ENCODE measurements around the gene RNF114.
"Not testable (repeated sequence)": the region's sequence is repeated elsewhere in the genome, so short reads cannot be mapped to it uniquely, and the experiment has no call there.

The RNF114 gene

GRCh38 chr20:49965781-49966305, 29.6 kb downstream of the RNF114 start:
- peak; percentile 35 for DNase-seq

- DNase-seq = peak; percentile 86
Observed at GRCh38 chr20:49966861-49967260, 30.7 kb downstream of the RNF114 start.

GRCh38 chr20:49969234-49969633, 33.0 kb downstream of the RNF114 start:
- DNase-seq = peak; percentile 52

GRCh38 chr20:49969946-49970345, 33.7 kb downstream of the RNF114 start:
- DNase-seq = no peak

- no peak for DNase-seq
Observed at GRCh38 chr20:49970498-49970897, 34.3 kb downstream of the RNF114 start.

GRCh38 chr20:49973981-49974380, 37.8 kb downstream of the RNF114 start:
- DNase-seq = no peak

GRCh38 chr20:49976542-49976941, 40.3 kb downstream of the RNF114 start:
- DNase-seq = no peak

- not testable (repeated sequence) for DNase-seq
Observed at GRCh38 chr20:49977740-49978139, 41.5 kb downstream of the RNF114 start.

- no peak for DNase-seq
Observed at GRCh38 chr20:49978685-49979029, 42.5 kb downstream of the RNF114 start.

GRCh38 chr20:49979030-49979832, 43.0 kb downstream of the RNF114 start:
- peak; percentile 66 for DNase-seq

GRCh38 chr20:49980140-49981008, 44.2 kb downstream of the RNF114 start:
- no peak for DNase-seq

- no peak for DNase-seq
Observed at GRCh38 chr20:49981218-49982071, 45.2 kb downstream of the RNF114 start.

- DNase-seq = no peak
Observed at GRCh38 chr20:49982072-49982345, 45.8 kb downstream of the RNF114 start.

GRCh38 chr20:49982346-49983122, 46.3 kb downstream of the RNF114 start, which contains the start of gene SNAI1:
TSS of gene SNAI1 (plus strand) at chr20:49982980. CDS start at chr20:49983060, 80 bp downstream.
- DNase-seq = peak; percentile 86

GRCh38 chr20:49983123-49983847, 47.1 kb downstream of the RNF114 start:
- DNase-seq = no peak

GRCh38 chr20:49983848-49984408, 47.7 kb downstream of the RNF114 start:
- no peak for DNase-seq

- DNase-seq = no peak
Observed at GRCh38 chr20:49984426-49985153, 48.4 kb downstream of the RNF114 start.

- no peak for DNase-seq
Observed at GRCh38 chr20:49985157-49985556, 49.0 kb downstream of the RNF114 start.

GRCh38 chr20:49985617-49986016, 49.4 kb downstream of the RNF114 start:
- DNase-seq = no peak

GRCh38 chr20:49986049-49986448, 49.9 kb downstream of the RNF114 start:
- no peak for DNase-seq

All from suppressor macrophage treated with lipopolysaccharide for 4 hours (primary cell).